HG02981 (cell line): ENCODE results near the gene CHRD.

ENCODE experiments used
- ATAC-seq: cut with Tn5 transposase; IDR thresholded peaks from one replicate; pipeline ENCODE4 v1.9.1; 2021; ENCODE audit warnings: mild to moderate bottlenecking, moderate library complexity; ENCODE audit not compliant: unreplicated experiment

The CHRD gene

GRCh38 chr3:184360929-184361531 is 18.8 kb upstream of the CHRD start:
- no peak for ATAC-seq

GRCh38 chr3:184361532-184361931 is 18.3 kb upstream of the CHRD start, which contains the start of the genes CLCN2 and POLR2H:
CLCN2 (minus strand) TSS chr3:184361605; CDS start chr3:184361479, 126 bp downstream.
POLR2H (plus strand) TSS chr3:184361710; CDS start chr3:184363493, 1,783 bp downstream.
- ATAC-seq = peak; percentile 35

DNA sequence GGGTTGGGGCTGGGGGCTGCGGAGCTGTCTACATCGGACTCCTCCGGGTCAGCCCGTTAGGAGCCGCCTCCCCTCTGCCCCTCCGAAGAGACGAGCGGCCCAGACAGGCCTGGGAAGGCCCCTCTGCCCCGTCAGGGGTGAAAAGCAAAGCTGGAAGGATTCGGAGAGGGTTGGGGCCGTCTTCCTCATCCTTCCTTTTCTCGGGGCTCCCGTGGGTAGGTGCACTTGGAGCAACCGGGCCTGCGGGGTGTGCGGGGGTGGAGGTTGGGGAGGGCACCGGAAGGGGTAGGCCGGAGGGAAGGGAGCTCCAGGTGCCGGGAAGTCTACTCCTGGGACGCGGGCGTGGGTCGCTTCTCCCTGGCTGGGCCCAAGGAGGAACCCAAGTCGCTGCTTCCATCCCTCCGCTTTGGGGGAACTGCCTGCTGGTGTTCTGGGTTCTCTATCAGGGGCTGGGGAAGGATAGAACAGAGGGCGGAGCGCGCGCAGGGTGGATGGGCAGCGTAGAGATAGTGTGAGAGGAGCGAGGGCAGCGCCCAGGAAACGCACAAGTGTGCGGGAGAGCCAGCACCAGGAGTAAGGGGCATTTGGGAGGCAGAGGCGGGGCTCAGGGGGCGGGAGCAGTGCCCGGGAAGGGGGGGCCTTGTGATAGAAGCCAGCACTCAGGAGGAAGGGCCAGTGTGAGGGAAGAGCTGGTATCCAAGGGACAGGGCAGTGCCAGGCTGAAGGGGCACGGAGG is 17.8 kb upstream of the CHRD start:
- no peak for ATAC-seq

DNA sequence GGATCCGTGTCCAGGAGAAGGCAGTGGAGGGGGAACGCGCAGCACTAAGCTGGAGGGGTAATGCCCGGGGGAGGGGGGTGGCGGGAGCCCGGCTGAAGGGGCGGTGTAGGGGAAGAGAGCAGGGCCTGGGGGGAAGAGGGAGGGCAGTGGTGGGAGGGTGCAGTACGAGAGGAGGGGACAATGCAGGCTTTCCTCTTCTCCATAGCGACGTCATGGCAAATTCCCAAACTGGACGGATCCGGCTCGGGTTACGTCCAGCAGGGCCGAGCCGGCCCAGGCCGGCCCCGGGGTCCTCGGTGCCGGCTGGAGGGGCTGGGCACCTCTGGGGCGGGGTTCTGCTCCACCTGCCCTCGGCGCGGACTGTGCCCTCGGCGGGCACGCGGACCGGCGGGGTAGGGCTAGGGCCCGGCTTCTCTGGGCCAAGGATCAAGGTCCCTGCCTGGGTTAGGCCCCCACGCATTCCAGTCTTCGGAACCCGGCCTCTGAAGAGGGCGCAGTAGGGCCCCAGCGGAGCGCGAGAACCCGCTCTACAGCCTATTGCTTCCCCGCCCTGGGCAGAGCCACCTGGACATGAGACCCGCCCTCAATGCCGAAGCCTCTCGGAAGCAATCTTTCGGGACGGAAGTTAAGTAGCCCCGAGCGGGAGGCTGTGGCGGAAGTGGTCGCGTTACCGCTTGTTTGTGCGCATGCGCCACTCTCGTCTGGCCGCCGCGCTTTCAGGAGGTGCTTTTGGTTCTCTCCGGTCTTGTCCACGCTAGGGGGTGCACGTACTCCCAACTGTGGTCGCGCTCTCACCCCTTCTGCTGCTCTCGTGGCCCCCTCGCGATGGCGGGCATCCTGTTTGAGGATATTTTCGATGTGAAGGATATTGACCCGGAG is 16.9 kb upstream of the CHRD start:
- ATAC-seq = peak; percentile 86

DNA sequence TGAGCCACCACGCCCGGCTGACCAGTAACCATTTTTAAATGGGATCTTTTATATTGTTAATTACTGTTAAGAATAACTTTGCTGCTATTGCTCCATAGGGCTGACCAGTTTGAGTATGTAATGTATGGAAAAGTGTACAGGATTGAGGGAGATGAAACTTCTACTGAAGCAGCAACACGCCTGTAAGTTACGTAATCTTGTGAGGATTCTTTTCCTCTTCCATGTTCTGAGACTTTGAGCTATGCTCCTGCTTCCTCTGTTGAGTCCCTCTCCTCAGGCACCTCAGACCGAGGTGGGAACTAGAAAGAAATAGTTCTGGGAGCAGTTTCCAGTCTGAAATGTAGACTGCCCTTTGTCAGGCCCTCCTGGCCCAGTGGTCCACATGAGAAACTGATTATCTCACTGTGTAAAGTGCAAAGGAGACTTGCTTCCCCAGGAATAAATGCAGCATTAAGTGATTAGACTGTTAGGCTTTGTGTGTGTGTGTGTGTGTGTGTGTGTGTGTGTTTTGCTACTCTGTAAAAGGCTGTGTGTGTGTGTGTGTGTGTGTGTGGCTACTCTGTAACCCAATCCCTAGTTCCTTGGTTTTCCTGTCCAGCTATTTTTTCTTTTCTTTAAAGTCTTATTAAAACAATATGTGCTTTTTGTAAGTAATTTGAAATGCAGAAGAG is 13.1 kb upstream of the CHRD start:
- ATAC-seq = no peak

GRCh38 chr3:184368116-184368515 is 11.7 kb upstream of the CHRD start:
- ATAC-seq = no peak

DNA sequence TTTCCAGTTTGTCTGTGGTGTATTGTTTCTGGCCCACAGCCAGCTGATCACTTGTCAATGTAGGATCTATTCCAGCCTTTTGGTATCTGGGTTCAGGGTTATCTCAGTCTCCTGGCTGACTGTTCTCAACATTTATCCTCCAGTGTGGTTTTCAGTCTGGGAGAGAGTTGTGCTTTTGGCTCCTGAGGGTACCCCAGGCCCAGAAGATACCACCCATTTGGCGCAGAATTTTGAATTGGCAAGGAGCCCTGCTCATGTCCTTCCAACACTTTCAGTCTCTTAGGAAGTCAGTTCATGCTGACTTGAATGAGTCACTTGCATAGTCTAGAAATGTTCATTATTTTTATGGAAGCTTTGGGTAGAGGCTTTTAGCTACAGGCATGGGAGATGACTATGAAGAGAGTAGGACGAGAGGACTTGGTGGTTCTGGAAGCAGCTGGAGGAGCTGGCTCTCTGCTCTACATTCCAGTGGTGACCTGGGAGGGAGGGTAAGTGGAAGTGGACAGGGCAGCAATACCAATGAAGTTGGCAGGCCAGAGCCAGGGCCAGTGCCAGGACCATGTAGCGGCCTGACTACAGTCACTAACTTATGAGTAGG is 11.2 kb upstream of the CHRD start:
- ATAC-seq = no peak

DNA sequence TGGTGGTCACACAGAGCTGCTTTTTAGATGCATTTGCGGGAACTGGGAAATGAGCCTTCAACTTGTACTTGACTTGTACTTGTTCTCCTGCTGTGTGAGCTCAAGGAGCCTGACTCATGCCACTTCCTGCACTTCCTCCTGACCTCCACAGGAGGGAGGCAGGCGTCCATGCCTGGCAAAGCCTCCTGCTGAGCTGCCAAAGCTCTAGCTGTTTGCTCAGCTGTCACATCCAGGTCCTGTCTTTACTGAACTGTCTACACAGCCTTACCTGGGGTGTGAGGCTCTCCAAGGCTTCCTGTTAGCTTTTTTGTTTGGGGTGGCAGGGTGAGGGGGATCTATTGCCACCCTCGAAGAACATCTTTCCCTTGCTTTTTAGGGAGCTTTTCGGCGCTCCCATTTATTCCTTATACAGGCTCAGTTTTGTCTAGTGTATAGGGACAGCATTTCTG is 8.3 kb upstream of the CHRD start:
- ATAC-seq = peak; percentile 96

DNA sequence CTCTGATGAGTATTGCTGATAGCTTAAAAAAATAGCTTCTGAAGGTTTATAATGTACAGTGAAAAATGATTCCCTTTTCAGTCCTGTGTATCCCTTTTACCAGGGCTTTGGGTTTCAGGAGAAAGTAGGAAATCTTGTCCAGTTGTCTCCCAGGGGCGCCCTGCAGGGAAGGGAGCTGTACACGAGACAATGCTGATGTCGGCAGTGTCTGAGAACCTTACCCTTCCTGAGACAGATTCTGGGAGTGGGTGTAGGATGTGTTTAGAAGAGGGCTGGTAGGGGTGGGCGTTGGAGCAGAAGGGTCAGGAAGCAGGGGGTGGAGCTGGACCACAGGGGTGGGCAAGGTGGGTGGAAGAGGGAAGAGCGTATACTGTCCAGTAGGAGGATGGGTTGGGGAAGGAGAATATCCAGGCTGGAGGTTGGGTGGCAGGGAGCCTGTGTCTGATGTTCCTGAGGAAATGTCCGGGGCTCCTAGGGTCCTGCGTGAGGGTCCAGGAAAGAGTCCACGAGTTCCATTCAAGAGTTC is 7.5 kb upstream of the CHRD start:
- ATAC-seq = no peak

DNA sequence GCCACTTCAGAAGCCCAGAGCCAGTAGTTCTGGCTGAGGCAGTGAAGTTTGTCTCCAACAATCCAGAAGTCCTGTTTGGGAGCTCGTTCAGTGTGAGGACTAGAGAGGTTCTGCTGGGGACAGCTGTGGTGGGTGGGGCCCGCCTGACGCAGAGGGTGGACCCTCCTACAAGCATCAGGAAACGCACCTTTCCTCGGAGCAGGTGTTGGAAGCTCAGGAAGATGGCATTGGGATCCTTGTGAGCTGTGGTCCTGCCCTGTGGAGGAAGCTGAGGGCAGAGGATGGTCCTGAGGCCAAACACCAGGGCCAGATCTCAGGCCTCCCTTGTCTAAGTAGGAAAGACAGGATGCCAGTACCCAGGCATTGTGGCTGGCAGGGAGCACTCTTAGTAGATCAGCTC is 6.9 kb upstream of the CHRD start:
- no peak for ATAC-seq

GRCh38 chr3:184373422-184373821 is 6.4 kb upstream of the CHRD start:
- no peak for ATAC-seq

- no peak for ATAC-seq
These were observed 4.0 kb upstream of the CHRD start for GRCh38 chr3:184375747-184376461.

DNA sequence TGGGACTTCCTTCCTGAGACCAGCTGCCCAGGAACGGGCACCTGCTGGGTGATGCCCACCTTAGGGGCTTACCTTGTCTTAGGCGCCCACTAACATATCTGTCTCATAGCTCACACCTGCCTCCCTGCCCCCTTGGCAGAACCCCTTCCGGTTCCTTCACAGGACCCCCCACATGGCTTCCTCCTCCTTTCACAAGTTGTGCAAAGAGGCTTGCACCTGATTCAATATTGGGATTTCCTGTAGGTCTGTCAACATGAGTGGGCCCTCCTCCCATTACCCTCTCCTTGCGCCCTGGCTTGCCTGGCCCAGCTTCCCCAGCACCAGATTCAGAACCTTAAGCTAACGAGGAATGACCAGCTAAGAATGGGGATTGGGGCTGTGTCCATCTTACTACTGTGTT is 2.5 kb upstream of the CHRD start:
- no peak for ATAC-seq

DNA sequence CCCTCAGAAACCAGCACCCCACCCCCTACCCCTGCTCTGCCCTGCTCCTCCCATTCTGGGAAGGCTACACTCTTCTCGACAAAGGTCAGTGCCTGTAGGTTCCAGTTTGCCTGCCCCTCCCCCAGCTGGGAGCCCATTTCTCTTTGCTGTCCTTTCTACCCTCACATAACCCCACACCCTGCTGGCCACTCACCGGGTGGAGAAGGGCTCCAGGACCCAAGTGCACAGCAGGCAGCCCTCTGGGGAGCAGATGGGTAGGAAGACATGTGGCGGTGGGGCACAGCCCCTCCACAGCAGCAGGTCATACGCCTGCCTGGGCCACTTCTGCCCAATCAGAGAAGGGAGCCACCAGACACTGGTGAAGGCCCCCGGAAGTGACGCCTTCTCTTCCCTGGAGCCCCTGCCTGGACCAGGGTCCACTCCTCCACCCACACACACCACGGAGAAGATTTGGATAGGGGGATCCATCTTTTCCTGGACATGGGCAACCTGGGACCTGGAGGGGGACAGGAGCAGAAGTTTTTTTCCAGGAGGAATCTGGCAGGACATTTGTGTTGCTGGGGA is 1.9 kb upstream of the CHRD start, which contains the start of gene THPO:
Gene THPO, minus strand, starts transcription at position 326 of the 564 bp plus-strand sequence. CDS start 1,948 bp downstream, outside the sequence.
- no peak for ATAC-seq

GRCh38 chr3:184378651-184379357 is 1.1 kb upstream of the CHRD start:
- ATAC-seq = no peak

DNA sequence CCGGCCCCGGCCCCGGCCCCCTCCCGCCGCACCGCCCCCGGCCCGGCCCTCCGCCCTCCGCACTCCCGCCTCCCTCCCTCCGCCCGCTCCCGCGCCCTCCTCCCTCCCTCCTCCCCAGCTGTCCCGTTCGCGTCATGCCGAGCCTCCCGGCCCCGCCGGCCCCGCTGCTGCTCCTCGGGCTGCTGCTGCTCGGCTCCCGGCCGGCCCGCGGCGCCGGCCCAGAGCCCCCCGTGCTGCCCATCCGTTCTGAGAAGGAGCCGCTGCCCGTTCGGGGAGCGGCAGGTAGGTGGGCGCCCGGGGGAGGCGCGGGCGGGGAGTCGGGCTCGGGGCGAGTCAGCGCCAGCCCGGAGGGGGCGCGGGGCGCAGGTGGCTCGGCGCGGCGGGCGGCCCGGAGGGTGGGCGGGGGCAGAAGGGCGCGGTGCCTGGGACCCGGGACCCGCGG is 352 bp downstream of the CHRD start:
- ATAC-seq = no peak

GRCh38 chr3:184380627-184381260 is 890 bp downstream of the CHRD start:
- no peak for ATAC-seq
